Measurements from ENCODE around the gene CRYGN.
A peak's percentile ranks its signal among the peaks of the same experiment; 100 is the strongest.

Gene CRYGN, protein sequence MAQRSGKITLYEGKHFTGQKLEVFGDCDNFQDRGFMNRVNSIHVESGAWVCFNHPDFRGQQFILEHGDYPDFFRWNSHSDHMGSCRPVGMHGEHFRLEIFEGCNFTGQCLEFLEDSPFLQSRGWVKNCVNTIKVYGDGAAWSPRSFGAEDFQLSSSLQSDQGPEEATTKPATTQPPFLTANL

DNA sequence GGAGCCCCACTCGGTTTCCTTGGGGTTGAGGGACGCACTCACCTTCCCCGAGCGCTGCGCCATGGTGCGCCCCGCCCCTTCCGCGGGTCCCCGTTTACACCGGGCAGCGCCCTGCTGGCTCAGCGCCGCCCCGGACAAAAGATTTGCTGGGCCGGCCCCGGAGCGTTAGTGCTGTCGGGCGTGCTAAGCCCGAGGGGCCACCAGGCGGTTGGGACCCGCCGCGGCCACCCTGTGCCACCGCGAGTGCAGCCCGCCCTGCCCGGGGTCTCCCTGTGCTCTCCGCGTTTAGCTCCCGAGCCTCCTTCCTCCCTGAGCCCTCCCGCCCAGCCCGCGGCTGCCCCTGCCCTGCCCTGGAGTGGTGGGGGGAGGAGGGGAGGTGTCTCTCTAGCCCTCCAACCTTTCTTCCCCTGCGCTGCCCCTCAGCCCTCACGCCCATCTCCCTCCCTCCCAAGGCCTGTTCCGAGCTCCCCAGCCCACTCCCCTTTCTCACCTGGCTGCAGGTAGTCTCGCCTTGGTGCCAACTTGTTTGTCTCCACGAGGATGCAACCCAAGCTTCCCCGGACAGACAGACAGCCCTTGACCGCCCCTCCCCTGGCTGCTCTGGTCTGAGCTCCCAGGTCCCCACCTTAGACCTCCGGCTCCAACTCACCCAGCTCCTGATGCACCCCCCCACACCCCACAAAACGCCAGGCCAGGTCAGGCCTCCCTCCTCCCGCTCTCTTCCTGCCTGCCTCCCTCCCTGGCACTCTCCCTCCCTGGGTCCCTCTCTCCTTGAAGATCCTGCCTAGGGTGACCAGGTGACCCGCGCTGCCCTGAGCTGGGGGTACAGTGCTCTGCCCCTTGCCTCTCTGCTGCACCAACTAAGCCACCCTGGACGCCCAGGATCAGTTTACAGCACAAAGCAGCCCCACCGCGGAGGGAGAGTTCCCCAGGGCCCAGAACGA is at the start of gene CRYGN:
Gene CRYGN (minus strand): TSS at position 287 of the 944 bp plus-strand sequence. CDS start 224 bp downstream, at position 63.
- no peak for DNase-seq

DNA sequence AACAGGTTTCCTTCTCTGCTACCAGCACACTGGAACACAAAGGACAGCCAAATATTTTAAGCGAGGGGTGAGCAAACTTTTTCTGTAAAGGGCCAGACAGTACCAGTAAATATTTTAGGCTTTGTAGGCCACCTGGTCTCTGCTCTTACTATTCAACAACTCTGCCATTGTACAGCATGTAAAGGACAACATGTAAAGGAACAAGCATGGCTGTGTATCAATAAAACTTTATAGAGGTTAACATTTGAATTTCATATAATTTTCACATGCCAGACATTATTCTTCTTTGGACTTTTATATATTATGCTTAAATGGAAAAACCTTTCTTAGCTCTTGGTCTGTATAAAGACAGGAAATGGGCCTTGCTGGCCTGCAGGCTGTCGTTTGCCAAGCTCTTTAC is 49.6 kb upstream of the CRYGN start:
- no peak for DNase-seq

DNA sequence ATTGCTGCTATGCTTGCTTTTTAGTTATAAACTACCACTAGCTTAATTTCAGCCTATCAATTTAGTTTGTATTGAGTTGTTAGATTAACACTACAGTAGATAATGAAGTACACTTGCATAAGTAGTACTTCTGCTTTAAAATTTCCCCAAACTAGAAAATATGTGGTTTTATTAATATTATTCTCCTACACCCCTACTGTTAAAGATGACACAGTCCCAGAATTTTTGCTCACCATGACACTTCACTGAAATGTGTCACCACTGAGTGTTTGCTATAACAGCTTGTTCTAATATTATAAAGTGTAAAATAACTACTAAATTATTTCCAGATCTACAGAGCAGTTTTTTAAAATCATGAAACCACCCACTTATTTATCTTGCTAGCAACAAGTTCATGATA is 48.2 kb upstream of the CRYGN start:
- no peak for DNase-seq

DNA sequence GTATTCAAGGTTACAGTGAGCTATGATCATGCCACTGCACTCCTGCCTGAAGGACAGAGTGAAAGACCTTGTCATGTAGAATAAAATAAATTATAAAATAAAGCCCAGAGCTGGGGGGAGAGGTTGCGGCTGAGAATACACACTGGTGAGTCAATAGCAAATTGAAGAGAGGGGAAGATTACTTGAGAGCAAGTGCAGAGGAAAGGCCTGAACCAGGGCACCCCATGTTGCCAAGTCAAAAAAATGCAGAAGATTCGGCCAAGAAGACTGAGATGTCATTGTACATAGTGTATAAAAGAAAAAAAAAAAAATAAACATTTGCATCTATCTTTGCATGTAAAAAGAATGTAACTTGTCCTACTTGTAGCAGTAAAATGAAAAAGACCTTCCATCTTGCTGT is 47.3 kb upstream of the CRYGN start:
- DNase-seq, result no peak

DNA sequence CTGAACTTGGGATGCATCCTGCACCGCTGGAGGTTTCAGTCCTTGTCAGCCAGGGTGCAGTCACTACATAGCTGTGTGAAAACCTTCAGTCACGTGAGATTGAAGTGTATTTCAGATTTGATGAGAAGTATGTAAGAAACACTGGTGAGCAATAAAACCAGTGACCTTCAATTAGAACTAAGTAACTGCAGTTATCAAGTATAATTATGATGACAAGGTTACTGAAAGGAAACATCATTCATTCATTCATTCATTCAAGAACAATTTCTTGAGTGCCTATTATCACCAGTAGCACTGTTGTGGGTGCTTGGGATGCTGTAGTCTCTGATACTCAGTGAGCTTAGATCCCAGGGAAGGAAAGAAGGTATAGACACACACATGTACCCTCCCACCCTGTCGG is 46.1 kb upstream of the CRYGN start:
- DNase-seq, result no peak

DNA sequence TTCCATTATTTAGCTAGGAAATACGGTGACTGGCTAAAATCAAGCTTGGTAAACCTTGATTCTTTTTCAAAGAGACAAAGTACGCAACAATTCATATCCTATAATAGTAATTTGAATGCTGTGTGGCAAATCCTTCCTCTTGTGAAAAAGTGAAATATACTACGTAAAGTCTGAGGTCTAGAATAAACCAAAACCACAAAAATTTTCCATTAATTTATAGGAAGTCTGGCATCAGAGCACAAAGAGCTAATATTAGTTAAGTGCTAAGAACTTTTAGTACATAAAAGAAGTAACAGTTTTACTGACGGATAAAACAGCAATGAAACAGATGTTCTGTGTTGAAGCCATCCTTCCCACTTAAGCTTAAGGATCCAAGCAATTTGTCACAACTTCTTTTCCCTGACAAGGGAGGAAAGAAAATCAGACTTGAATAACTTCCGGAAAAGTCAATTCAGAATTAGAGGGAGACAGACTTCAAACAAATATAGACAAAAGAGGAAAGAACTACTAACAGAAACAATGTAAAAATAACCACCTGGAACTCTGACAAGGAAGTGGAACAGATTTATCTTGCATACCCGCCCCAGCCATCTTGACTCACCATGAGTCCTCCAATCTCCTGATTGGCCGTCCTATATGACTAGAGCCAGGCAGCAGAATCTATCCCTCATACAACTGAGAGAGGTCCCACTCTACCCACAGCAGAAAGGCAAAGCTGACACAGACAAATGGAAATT is 45.2 kb upstream of the CRYGN start:
- no peak for DNase-seq

DNA sequence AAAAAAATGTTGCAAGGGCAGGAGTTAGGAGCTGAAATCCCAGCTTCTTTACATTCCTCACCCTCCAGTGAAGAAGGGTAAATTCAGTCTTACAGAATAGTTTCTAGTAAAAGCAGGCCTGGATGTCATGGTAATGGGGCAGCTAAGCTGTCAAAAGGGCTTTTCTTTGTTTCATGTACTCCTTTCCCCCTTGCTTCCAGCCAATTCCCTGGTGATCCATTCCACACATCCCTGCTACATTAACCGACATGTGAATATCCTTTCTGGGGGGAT is 43.7 kb upstream of the CRYGN start:
- no peak for DNase-seq

DNA sequence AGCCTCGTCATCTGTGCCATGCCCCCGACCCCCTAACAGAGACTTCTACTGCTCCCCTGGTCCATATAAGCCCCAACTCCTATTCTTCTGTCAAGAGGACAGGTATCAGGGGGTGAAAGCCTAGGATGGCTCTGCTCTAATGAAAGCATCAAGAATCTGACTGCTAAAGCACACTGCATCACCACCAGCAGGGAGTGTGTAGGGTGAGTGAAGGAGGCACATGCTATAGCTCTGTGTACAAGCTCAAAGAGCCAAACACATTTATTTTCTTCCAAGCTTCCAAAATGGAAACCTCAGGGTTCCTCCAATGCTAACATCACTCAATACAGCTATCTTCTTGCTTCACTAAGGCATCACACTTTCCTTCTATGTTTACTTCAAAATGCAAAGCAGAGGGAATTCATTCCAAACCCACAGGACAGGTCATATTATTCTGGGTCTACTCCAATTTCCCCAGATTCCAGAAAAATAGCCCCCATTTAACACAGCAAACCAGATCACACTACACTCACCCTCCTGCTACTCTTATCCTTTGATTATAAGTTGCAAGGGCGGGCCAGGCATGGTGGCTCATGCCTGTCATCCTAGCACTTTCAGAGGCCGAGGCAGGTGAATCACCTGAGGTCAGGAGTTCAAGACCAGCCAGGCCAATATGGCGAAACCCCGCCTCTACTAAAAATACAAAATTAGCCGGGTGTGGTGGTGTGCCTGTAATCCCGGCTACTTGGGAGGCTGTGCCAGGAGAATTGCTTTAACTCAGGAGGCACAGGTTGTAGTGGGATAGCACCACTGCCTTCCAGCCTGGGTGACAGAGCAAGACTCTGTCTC is 43.2 kb upstream of the CRYGN start:
- DNase-seq, result no peak

DNA sequence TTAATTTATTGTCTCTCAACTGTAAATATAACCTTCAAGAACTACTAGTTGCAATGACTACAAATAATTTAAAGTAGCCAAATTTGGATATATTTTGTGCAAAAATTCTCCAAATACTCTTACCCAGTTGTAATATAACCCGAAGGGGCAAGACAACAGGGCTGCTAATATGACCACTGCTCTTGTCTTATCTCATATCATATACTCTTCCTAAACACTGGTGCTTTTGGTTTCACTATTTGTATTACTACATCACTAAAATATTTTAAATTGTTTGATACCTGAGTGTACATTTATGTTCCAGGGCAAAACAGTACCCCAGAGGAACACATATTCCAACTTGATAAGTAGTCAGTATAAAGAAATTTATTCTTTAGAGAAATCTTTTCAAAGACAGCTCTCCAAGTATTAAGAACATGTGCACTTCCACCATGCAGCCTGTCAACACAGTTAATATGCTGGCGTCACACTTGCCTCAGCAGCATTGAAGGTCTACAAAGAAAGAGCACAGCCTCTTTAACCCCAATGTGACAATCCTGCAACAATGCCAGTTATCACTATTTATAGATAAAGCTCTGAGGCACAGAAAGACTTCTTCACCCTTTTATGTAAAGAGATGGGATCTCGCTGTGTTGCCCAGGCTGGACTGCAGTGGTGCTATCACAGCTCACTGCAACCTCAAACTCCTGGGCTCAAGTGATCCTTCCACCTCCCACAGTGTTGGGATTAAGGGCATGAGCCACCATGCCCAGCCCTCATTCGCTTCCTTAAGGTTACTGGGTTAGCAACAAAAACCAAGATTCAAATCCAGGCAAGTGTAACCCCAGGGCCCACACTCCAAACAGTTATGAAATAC is 41.9 kb upstream of the CRYGN start:
- DNase-seq, result no peak

DNA sequence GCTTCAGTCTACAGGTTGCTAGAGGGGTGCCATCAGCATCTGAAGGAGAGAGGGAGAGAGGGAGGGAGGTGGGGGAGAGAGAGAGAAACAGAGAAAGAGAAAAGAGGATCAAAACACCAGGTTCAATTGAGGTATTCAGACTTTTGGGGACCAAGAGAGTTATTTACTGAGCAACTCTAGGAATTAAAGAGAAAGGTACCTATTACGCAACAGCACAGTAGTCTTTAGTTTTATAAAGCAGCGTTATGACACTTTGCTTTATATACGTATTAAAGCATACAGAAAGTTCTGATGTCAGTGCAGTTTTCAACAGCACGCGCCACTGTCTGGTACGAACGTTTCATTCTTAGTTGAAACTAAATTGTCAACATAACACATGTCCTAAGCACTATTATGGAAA is 37.9 kb upstream of the CRYGN start:
- no peak for DNase-seq

DNA sequence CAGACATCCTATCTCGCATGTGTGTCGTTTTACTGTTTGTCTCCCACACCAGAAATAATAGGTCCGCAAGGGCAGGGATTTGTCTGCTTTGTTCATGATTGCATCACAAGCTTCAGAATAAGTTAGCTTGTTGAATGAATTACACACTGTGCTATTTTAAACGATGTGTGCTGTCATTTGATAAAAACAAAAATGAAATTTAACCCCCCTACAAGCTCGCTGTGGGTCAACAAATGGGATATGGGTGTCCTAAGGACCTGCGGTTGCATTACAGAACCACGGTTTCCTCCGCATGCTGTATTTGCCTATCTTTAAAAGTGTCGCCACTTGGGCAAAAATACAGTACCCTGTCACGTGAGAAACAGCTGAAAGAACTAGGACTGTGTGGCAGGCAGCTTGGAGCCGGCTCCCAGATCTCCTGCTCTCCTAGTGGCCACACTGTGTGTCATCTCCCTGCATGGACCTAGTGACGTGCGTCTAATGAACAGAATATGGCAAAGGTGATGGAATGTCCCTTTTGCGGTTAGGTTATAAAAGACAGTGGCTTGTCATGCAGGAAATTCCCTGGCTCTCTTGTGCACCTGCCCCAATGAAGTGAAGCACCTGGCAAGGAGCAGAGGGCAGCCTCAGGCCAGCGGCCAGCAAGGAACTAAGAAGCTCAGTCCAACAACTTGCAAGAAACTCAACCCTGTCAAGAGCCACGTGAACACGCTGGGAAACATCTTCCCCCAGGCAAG is 32.9 kb upstream of the CRYGN start:
- DNase-seq, result no peak

DNA sequence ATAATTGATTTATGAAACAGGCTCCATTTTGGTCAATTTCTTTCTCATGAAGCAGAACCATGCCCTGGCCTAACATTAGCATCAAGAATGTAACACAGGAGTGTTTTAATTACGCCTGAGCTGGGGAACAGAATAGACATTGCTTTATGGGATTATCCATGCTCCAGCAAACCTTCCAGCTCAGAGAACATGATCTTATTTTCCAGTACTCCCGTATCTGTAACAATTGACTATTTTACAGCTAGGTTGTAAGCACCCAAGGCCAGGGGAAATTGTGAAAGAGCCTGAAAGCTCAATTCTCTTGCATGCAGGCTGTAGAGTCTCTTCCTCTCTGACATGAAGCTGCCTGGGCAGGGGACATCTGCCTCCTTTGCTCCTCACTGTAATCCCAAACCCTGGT is 30.8 kb upstream of the CRYGN start:
- DNase-seq, result peak; percentile 11

DNA sequence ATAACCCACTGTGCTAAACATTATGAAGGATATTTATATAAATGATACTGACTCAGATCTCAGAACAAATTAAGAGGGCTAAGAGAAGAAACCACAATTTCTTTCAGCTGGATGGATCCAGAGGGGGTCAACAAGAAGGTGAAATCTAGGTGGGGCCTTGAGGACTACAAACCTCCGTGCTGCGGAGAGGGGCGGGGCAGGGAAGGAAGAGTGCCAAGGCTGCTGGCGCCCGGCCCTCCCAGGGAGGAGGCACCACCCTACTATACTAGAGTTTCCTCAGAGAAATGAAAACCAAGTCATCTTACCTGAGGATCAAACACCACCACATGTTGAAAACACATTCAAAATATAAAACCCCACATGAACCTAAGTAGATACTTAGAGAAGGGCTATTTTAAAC is 29.3 kb upstream of the CRYGN start:
- no peak for DNase-seq

DNA sequence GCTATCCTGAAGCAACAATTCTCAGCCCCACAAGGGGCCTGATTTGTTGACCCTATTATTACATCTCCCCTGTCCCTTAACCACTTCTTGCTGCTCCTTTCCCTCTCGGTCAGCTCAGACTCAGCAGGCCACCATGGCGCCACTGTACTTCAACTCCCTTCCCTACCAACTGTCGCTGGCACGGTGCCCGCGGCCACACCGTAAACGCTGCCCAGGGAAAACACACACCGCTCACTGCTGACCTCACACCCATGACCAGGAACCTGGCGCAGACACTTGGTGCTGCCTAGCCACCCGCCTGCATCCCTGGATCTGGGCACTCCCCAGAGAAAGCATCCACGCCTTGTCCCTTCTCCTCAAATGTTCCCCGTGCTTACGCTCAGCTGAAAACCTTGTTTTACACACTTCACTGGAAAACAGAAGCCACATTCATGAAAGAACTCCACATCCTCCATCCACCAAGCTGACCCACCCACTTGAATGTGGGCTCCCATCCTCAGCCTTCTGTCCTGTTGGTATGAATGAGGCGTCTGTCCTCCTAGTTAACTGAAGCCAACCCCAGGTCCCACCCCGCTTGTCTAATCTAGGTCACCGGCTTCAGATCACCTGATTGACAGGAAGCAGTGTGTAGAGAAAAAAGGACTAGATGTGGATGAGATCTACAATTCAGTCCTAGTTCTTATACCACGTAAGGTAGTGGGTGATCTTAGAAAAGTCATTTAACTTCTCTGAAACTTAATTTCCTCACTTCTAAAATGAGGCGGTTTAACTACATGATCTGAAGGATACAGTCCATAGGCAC is 28.5 kb upstream of the CRYGN start:
- DNase-seq, result no peak

DNA sequence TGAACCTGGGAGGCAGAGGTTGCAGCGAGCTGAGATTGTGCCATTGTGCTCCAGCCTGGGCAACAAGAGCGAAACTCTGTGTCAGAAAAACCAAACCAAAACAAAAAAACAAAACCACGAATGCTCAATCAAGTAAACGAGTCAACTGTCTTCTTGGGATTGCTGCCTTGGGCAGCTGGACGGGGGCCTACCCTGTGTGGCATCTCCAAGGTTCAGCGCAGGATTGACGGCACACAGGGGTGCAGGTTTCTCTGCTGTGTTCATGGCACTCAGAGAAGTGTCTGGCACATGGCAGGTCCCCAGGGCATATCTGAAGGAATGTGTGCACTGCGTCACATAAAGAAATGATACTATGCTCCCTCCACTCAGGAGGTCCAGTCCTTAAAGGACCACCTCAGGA is 25.2 kb upstream of the CRYGN start:
- no peak for DNase-seq

DNA sequence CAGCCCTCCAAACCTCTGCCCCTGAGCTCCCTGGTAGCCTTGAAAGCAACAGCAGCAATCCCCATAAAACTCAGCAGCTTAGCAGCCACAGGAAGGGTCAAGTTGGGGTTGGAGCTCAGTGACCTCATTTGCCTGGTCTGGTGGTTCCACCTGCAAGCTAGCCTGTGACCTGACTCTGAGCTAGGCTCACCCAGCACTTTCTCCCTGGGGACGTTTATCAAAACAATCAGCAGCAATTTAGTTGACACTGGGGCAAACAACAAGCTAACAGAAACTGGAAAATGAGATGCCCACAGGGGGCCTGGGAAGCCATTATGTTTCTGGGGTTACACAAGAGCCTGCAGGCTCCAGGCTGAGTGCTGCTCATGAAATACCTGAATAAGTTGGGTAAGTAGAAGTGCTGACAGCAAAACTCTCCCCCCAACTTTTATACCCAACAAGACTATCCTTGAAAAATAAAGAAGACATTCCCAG is 22.4 kb upstream of the CRYGN start:
- no peak for DNase-seq

DNA sequence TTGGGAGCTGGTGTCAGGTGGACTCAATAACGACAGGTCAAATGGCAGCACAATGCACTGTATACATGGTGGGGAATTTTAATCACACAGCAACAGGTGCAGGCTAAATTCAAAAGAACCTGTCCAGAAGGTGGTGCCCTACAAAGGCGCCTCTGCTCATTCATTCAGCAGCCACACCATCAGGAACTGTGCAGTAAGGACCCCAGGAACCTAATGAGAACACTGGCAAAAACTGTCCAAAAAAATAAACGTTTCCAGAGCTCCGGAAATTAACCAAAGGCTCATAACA is 21.9 kb upstream of the CRYGN start:
- no peak for DNase-seq

DNA sequence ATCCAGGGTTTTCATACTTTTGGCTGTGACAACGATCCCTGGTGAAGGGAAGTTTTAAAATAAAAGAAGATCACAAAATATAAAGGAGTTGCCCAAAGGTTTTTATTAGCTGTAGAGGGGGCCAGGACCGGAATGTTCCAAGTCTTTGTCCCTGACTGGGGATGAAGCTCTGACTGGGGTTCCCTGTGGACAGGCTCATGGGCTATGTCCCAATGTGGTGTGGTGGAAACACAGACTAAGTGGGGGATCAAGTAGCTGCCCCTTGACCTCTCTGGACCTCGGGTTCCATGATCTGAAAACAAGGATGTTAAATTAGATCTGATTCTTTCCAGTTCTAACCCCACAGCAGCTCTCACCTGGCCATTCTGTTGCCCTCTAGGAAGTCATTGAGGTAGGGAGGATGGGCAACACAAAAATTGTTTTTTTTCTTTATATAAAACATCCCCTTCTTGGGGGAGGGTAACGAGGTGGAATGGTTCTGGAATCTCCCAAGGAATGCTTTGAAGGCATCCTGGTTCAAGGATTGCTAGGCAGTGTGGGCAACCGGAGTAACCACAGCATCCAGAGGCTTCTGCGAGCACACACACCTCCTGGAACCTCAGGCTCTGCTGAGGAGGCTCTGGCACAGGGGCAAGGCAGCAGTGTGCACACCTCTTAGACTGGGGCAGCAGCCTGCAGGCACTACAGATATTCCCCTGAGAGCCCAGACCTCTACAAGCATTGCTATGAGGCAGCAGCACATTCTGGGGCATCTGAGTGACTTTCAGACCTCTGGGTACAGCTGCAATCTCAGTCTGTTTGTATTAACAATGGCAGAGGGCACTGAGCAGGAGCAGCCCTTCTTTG is 21.4 kb upstream of the CRYGN start:
- no peak for DNase-seq

DNA sequence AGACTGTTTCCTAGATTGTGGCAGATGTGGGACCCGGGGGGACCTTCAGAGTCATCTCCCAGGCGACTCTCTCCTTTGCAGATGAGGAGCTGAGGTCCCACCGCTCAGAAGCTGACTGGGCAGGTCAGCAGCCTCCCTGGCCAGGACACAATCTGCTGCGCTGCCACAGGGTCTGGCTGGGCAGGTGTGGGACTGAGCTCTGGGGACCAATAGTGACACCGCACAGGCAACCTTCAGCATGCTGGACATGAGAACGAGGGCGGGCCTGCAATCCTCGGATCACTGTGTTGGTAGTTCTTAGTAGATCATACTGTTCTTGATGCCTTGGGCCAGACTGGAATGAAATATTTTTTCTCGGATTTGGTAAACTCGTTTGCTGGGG is 20.5 kb upstream of the CRYGN start:
- no peak for DNase-seq

Data from NCI-H2171 (cell line).